ENCODE results near the gene UAP1L1. TPM values are rescaled to one million over a fixed set of nuclear protein-coding genes. Genes with fewer than 3 reads are reported as not detected.

The UAP1L1 gene
- polyA plus RNA-seq, 1 donor from 2014 or later, result 0.21 TPM

- Histone ChIP-seq H3K9ac (ENCODE audit: low read length) (no peak overlapping the region), H3K36me3 (ENCODE audit: insufficient read depth, low read length) (no peaks in the 10 kb centered on the region), H4K20me1 (ENCODE audit: insufficient read depth) (no peaks in the 10 kb centered on the region), H3K79me2 (replicated peaks; ENCODE audit: insufficient read depth, low read length) (no peaks in the 10 kb centered on the region), H3K9me3 (ENCODE audit: low read length) (no peaks in the 10 kb centered on the region), H2AFZ (ENCODE audit: low read depth, low read length) (no peak overlapping the region), H3K4me2 (ENCODE audit: low read length) (no peak overlapping the region), H3K4me3 (ENCODE audit: low read length) (no peak overlapping the region), H3F3A (ENCODE audit: insufficient read depth, low read length, poor library complexity, severe bottlenecking) (no peaks in the 10 kb centered on the region), H3K9me2 (ENCODE audit: insufficient read depth, low read length) (no peaks in the 10 kb centered on the region), H3K27ac (ENCODE audit: low read length) (no peak overlapping the region), H3K27me3 (ENCODE audit: insufficient read depth, low read depth, low read length) (peaks cover 53% of the 10 kb centered on the region)
- TF ChIP-seq SMC3 (conservative IDR thresholded peaks at IDR 0.05; ENCODE audit: poor library complexity) (no peak), EZH2 (IDR thresholded peaks at IDR 0.05; ENCODE audit: borderline replicate concordance, insufficient read depth, low read length, poor library complexity, severe bottlenecking) (no peak), MXI1 (conservative IDR thresholded peaks at IDR 0.05; ENCODE audit: poor library complexity, severe bottlenecking) (no peak), CTCF (IDR thresholded peaks at IDR 0.05; ENCODE audit: poor library complexity, severe bottlenecking) (no peak), EP300 (conservative IDR thresholded peaks at IDR 0.05; ENCODE audit: poor library complexity, severe bottlenecking) (no peak), POLR2AphosphoS5 (IDR thresholded peaks at IDR 0.05) (no peak), RAD21 (conservative IDR thresholded peaks at IDR 0.05) (no peak), TAF1 (IDR thresholded peaks at IDR 0.05; ENCODE audit: low read depth) (no peak), REST (IDR thresholded peaks at IDR 0.05; ENCODE audit: borderline replicate concordance) (no peak)
Observed at GRCh38 chr9:137082222-137082924, 5.1 kb downstream of the UAP1L1 start.

- Histone ChIP-seq H2AFZ (ENCODE audit: low read depth, low read length) (no peak overlapping the region), H4K20me1 (ENCODE audit: insufficient read depth) (no peaks in the 10 kb centered on the region), H3K79me2 (replicated peaks; ENCODE audit: insufficient read depth, low read length) (no peaks in the 10 kb centered on the region), H3K36me3 (ENCODE audit: insufficient read depth, low read length) (no peaks in the 10 kb centered on the region), H3K9me3 (ENCODE audit: low read length) (no peaks in the 10 kb centered on the region), H3K4me3 (ENCODE audit: low read length) (no peak overlapping the region), H3K27me3 (ENCODE audit: insufficient read depth, low read depth, low read length) (peaks cover 49% of the 10 kb centered on the region), H3K9ac (ENCODE audit: low read length) (no peak overlapping the region), H3K4me2 (ENCODE audit: low read length) (no peak overlapping the region), H3F3A (ENCODE audit: insufficient read depth, low read length, poor library complexity, severe bottlenecking) (no peaks in the 10 kb centered on the region), H3K27ac (ENCODE audit: low read length) (no peak overlapping the region), H3K9me2 (ENCODE audit: insufficient read depth, low read length) (no peaks in the 10 kb centered on the region)
- TF ChIP-seq TAF1 (IDR thresholded peaks at IDR 0.05; ENCODE audit: low read depth), result no peak
- no peak for TF ChIP-seq POLR2AphosphoS5 (IDR thresholded peaks at IDR 0.05)
- no peak for TF ChIP-seq MXI1 (conservative IDR thresholded peaks at IDR 0.05; ENCODE audit: poor library complexity, severe bottlenecking)
- TF ChIP-seq SMC3 (conservative IDR thresholded peaks at IDR 0.05; ENCODE audit: poor library complexity), result no peak
- no peak for TF ChIP-seq CTCF (IDR thresholded peaks at IDR 0.05; ENCODE audit: poor library complexity, severe bottlenecking)
- no peak for TF ChIP-seq EZH2 (IDR thresholded peaks at IDR 0.05; ENCODE audit: borderline replicate concordance, insufficient read depth, low read length, poor library complexity, severe bottlenecking)
Observed at GRCh38 chr9:137082925-137083290, 5.6 kb downstream of the UAP1L1 start.

Measured in neural cell (in vitro differentiated cells).